GM15510 (cell line): ENCODE results near the gene OR2T1.

ENCODE experiments used
- POLR2A ChIP-seq: IDR thresholded peaks from 3 replicates; pipeline ENCODE4 v1.6.1; 2011; ENCODE audit warnings: borderline replicate concordance; ENCODE audit not compliant: insufficient read length; ENCODE audit errors: extremely low read depth

Gene OR2T1, protein sequence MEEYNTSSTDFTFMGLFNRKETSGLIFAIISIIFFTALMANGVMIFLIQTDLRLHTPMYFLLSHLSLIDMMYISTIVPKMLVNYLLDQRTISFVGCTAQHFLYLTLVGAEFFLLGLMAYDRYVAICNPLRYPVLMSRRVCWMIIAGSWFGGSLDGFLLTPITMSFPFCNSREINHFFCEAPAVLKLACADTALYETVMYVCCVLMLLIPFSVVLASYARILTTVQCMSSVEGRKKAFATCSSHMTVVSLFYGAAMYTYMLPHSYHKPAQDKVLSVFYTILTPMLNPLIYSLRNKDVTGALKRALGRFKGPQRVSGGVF

DNA sequence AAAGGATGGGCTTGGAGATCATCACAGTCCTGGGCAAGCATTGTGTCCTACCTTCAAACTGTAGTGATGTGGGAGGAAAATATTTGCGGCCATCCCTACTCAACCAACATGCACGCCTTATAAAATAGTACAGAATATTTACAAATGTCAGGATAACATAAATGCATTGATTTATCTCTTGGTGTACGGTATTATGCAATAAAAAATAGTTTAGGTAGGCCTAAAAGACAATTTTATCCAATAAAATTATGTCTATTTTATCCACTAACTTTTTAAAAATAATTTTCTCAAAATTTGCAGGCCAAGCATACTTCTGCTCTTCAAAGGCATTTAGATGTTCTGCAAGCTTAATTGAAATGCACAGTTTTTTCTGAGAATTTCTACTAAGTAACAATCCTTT, at the start of gene OR2T1:
Gene OR2T1 (plus strand): TSS at position 301 of the 400 bp plus-strand sequence. CDS start 3,100 bp downstream, outside the sequence.
- TF ChIP-seq POLR2A: no peak

DNA sequence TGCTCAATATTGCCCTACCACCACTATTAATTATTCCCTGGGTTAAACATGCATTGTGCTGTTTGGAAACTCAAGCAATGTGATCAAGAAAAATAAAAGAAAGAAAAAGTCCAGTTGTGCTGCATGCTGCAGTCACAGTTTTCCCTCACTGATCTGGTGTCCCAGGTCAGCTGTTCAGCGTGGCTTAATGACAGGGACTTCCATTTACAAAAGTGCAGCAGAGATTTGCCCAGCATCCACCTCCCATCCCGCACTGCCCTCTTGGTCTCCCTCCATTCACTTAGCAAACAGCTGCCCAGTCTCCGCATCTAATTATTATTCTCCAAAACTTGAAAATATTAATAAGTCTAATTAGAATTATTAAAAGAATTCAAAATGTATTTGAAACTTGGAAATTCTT, 43.4 kb upstream of the OR2T1 start:
- TF ChIP-seq POLR2A: no peak

DNA sequence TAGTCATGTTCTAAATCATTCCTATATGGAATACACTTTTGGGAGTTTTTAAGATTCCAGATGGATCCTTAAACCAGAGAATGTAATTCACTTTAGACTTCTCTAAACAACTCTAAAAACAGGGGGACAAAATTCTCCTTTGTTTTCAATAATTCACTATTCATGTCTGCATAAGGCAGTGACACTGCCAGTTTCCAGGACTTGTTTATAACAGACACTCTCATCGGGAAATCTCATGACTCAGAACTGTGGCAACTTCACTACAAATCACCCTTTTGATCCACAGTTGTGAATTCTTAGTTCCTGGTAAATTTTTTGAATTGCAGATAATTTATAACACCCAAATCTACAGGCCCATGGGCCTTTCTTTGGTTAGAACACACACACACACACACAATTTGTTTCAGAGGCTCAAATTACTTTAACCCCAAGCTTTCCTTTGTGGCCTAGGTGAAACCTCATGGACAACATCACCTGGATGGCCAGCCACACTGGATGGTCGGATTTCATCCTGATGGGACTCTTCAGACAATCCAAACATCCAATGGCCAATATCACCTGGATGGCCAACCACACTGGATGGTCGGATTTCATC, 41.6 kb upstream of the OR2T1 start, which contains the start of gene OR2T4:
Gene OR2T4 (plus strand): TSS at position 545 of the 595 bp plus-strand sequence. CDS start 0 bp downstream, at position 545.
- no peak for TF ChIP-seq POLR2A

DNA sequence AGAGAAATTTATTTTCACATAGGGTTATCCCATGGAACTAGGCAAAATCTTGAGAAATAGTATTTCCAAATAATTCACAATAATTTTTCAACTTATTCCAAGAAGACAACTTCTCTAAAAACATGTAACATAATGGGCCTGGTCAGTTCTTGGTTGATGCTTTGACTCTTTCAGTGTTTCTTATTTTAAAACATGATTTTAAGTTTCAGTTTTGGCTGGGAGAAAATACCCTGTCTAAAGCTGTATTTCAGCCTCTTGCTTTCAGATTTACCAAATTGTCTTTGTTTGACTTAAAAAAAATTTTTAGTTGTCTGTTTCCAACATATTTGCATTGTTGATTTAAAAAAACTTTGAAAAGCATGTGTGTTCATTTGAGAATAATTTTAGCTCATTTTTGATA, 36.2 kb upstream of the OR2T1 start:
- no peak for TF ChIP-seq POLR2A

DNA sequence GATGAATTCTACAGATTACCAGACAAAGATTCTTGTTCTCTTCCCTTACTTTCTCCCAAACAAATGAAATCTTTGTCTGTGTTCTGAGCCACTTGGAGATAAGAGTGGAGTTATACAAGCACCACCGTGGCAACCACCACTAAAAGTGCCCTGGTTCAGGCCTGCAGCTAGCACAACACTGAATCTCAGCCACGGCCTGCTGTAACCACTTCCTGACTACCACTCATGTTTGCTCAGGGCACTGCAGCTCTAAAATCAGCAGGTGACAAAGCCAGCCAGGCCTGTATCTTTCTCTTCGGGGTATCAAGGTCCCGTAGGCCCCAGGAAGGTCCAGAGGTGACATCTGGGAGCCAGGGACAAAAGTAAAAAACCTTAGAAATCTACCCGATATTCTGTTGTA, 30.5 kb upstream of the OR2T1 start:
- TF ChIP-seq POLR2A: no peak

DNA sequence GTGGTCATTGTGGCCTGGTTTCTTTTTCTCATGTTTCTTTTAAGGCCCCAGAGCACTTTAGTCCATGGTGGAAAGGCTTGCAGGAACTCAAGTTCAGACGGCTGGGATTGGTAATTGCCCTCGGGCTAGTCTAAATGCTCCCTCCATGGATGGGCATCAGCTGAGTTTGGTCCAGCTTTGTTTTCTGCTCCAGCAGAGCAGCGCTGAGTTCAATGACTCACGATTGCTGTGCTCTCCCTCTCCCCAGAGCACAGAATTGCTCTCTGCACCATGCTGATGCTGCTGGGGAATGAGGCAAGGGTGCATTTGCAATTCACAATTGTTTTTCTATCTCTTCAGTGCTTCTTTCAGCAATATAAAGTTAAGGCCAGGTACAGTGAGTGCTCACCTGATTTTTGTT, 29.1 kb upstream of the OR2T1 start:
- no peak for TF ChIP-seq POLR2A

DNA sequence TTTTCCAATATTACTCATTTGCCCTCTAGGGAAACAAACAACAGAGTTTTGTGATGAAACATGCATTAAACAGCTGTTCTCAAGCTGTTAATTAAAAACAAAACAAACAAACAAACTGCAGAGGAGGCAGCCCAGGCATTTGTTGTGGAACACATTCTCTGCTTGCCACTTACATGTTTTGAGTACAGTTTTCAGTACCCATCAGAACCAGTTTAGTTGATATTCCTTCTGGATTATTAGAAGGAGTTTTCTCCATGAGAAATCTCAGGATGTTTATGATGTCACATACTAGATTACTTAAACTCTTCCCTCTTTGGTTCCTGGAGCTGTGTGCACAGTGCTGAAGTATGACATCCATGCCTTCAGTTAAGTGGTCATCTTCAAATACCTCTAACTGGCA, 27.4 kb upstream of the OR2T1 start, which contains the start of gene OR2T6:
Gene OR2T6 (plus strand): TSS at position 301 of the 400 bp plus-strand sequence. CDS start 11,863 bp downstream, outside the sequence.
- TF ChIP-seq POLR2A: no peak

DNA sequence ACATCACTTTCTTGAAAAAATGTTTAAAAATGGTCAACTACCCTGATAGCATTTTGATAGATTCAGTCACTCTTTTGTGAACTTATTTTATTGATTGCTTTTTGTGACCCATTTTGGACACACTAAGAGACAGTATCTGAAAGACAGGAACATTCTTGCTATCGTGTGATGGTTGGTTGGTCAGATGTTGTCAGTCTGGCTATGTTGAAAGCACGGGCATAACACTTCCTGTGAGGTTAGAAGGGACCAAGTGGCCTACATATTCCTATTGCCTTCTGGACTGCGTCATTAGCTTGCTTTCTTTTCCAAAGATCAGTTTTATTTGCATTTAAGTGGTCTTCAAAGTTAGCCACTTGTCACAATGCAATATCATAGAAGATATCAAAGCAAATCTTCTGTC, 25.9 kb upstream of the OR2T1 start:
- TF ChIP-seq POLR2A: no peak

DNA sequence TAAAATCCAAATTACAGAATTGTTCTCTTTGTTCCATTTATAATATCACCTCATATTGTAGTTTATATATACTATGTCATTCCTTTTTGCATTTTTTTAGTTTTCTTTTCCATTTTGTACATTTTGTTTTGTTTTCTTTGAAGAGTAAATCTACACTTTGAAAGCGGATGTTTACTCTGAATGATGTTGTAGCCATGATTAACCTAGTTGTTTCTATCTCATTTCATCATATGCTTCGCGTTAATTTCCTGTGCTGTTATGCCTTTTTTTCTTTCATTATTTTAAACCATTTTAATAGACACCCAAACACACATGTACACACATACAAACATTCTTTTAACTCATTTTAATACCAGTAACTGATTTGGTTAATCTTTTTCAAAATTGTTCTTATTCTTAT, 22.0 kb upstream of the OR2T1 start:
- no peak for TF ChIP-seq POLR2A

DNA sequence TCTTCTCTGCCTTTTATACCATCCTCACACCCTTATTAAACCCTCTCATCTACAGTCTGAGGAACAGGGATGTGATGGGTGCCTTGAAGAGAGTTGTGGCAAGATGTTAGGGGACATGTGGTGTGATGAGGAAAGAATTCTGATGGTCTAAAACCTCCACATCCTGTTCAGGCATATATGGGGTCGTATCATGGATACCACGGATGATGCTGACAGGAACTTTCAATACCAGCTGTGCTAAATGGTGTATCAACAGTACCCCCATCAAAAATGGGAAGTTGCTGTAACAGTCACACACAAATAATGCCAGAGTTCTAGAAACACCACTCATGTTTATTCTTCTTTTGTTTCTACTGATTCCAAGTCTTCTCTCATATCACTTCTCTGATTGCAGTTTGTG, 14.4 kb upstream of the OR2T1 start:
- TF ChIP-seq POLR2A: no peak

DNA sequence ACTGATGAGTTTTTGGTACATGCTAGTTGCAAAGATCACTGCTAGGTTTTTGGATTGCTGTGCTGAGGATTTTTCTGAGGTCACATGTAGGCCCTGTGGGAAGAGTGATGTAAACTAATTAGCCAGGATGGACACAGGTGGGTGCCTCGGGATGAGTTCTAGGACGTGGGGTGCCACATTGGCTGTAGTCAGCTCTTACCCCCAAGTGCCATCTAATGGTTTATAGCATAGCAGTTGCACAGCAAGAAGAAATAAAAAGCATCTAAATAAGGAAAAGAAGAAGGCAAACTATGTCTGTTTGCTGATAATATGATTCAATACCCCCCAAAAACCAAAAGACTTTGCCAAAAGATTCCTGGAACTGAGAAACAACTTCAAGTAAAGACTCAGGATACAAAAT, 9.8 kb upstream of the OR2T1 start:
- no peak for TF ChIP-seq POLR2A

DNA sequence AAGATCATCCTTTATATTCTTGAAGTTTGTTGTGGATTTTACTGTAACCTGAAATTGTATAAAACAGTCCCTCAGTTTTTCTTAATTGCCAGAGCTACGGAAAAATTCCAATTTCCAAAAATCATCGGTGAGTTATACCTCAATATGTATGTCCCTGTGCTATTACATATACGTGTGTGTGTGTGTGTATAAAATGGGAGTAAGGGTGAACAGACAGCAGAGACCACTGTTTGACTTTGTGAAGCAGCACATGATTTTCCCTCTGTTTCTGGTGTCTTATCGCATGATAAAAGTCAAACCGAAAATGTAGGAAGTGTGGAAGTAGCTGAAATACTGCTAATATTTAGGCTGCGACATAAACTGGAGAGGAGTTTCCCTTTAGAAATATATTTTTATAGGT, 1.2 kb downstream of the OR2T1 start:
- no peak for TF ChIP-seq POLR2A

DNA sequence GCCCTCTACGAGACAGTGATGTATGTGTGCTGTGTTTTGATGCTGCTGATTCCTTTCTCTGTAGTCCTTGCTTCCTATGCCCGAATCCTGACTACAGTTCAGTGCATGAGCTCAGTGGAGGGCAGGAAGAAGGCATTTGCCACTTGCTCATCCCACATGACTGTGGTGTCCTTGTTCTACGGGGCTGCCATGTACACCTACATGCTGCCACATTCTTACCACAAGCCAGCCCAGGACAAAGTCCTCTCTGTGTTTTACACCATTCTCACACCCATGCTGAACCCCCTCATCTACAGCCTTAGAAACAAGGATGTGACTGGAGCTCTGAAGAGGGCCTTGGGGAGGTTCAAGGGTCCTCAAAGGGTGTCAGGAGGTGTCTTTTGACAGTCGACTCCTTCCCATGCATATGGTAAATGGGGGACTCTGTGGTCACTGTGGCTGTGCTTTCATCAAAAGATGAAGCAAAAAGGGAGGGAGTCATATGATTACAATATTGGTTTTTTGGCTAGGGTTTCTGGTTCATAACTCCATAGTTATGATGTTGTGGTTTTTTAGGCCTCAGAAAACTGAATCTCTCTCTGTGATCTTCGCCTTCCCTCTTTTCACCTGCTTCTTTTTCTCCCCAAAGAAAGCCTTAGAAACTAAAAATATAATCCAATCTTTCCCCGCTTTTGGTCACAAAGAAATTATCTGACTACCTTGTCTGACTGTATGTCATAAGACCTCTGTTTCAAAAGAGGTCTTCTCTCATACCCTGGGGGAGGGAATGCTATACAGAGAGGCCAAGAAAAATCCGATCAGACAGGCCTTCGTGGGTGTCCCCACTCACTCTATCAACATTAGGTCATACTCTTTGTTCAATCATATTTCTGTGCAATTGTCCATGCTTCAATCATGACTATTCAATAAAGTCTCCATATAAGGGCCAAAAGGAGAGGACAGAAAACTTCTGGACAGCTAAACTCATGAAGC, 4.2 kb downstream of the OR2T1 start:
- no peak for TF ChIP-seq POLR2A

DNA sequence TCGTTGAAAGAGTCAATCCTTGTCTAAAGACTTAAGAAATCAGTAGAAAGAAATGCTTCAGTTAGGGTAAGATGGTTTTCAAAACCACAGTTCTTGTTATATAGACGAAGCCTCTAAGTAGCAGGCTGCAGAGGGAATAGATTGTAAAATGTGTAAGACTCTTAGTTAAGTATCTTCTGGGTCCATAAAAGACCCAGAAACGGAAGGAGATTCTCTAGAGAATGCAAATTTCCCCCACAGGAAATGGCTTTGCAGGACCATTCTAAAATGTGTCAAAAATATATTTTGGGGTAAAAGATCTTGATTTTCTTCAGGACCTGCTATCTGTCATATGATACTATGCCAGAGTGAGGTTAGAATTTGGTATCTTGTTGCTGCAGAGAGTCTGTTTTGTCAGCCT, 13.4 kb downstream of the OR2T1 start:
- no peak for TF ChIP-seq POLR2A

DNA sequence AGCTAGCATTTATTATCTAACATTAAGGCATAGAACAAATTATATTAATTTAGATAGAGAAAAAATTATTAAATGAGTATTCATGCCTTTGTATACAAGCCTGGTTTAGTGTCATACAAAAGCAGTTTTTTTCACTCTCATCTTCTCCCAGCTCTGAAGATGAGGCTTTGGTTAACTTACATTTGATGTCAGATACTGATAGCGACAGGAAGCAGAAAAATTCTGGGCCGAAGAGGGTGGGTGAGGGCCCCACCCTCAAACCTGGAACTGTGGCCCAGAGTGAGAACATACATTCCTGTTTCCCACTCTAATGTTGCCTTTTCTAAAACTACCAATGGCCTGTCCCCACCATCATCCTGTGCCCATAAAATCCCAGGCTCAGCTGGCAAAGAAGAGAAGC, 15.0 kb downstream of the OR2T1 start:
- no peak for TF ChIP-seq POLR2A
